GM23338 (cell line): Measurements from ENCODE around the gene NDUFS6. TPM values are rescaled to one million over a fixed set of nuclear protein-coding genes. Genes with fewer than 3 reads are reported as not detected.

Source experiments
- ATAC-seq: fragments of 200-7000 bp; cut with Tn5 transposase; 3 replicates; pipeline ENCODE4 v1.9.1; 2020
- DNase-seq: peaks from one replicate; pipeline ENCODE4 v3.0.0-alpha.2; 2015; ENCODE audit warnings: low spot score
- H2AFZ ChIP-seq: fragments of 200-600 bp; sonication (generic); 2 replicates; pipeline ENCODE4 v1.8.0; 2016; ENCODE audit warnings: antibody characterized with exemption, mild to moderate bottlenecking, moderate library complexity
- H3F3A ChIP-seq: fragments of 200-600 bp; sonication (generic); replicated peaks from 2 replicates; pipeline ENCODE4 v1.8.0; 2017; ENCODE audit warnings: antibody characterized with exemption, mixed run types, low read depth
- H3K27ac ChIP-seq: fragments of 200-600 bp; sonication (generic); 2 replicates; pipeline ENCODE4 v1.6.1; 2016; ENCODE audit warnings: low read depth
- H3K27me3 ChIP-seq: fragments of 200-600 bp; sonication (generic); 2 replicates; pipeline ENCODE4 v1.8.0; 2016; ENCODE audit warnings: mild to moderate bottlenecking, mixed run types, moderate library complexity; ENCODE audit not compliant: insufficient read depth
- H3K36me3 ChIP-seq: fragments of 200-600 bp; sonication (generic); 2 replicates; pipeline ENCODE4 v1.8.0; 2016; ENCODE audit warnings: mild to moderate bottlenecking; ENCODE audit not compliant: insufficient read depth
- H3K4me1 ChIP-seq: fragments of 200-600 bp; sonication (generic); 2 replicates; pipeline ENCODE4 v1.8.0; 2016; ENCODE audit warnings: mild to moderate bottlenecking, moderate library complexity; ENCODE audit not compliant: insufficient read depth
- H3K4me2 ChIP-seq: fragments of 200-600 bp; sonication (generic); 2 replicates; pipeline ENCODE4 v1.7.1; 2017; ENCODE audit warnings: mixed run types
- H3K4me3 ChIP-seq: fragments of 200-600 bp; sonication (generic); 2 replicates; pipeline ENCODE4 v1.6.1; 2016; ENCODE audit warnings: mixed run types
- H3K79me2 ChIP-seq: fragments of 200-600 bp; sonication (generic); replicated peaks from 2 replicates; pipeline ENCODE4 v1.8.0; 2017; ENCODE audit warnings: mild to moderate bottlenecking; ENCODE audit not compliant: insufficient read depth
- H3K9me2 ChIP-seq: fragments of 200-600 bp; sonication (generic); 2 replicates; pipeline ENCODE4 v1.8.0; 2017; ENCODE audit not compliant: insufficient read depth
- H4K20me1 ChIP-seq: fragments of 200-600 bp; sonication (generic); replicated peaks from 2 replicates; pipeline ENCODE4 v1.8.0; 2017; ENCODE audit warnings: mild to moderate bottlenecking; ENCODE audit not compliant: insufficient read depth
- H3K27ac Mint-ChIP-seq: 2 replicates; pipeline ENCODE4 v1.8.0; 2020; ENCODE audit warnings: inconsistent platforms, mild to moderate bottlenecking, moderate library complexity, mixed read lengths
- H3K27me3 Mint-ChIP-seq: 3 replicates; pipeline ENCODE4 v1.8.0; 2022; ENCODE audit warnings: low read depth, mild to moderate bottlenecking, moderate library complexity, mixed read lengths, inconsistent platforms; ENCODE audit not compliant: insufficient read depth, poor library complexity
- H3K36me3 Mint-ChIP-seq: 3 replicates; pipeline ENCODE4 v1.8.0; 2021; ENCODE audit warnings: low read depth, mild to moderate bottlenecking, inconsistent platforms, moderate library complexity, mixed read lengths
- H3K4me1 Mint-ChIP-seq: 3 replicates; pipeline ENCODE4 v1.8.0; 2020; ENCODE audit warnings: mild to moderate bottlenecking, inconsistent platforms, mixed read lengths
- H3K4me3 Mint-ChIP-seq: 3 replicates; pipeline ENCODE4 v1.8.0; 2021; ENCODE audit warnings: moderate library complexity, mild to moderate bottlenecking, inconsistent platforms, mixed read lengths
- H3K9me3 Mint-ChIP-seq: 3 replicates; pipeline ENCODE4 v1.8.0; 2020; ENCODE audit warnings: moderate library complexity, mild to moderate bottlenecking, inconsistent platforms, mixed read lengths
- CREB1 ChIP-seq: fragments of 250-450 bp; sonication (Bioruptor Pico); IDR thresholded peaks from 2 replicates; pipeline ENCODE4 v1.5.0; 2020; ENCODE audit warnings: low read depth, mild to moderate bottlenecking, moderate library complexity
- EZH2phosphoT487 ChIP-seq: fragments of 200-600 bp; sonication (generic); IDR thresholded peaks from one replicate; pipeline ENCODE4 v1.8.1; 2018; ENCODE audit warnings: antibody characterized with exemption; ENCODE audit not compliant: unreplicated experiment
- JUNB ChIP-seq: IDR thresholded peaks from one replicate; pipeline ENCODE4 v1.6.1; 2016; ENCODE audit warnings: antibody characterized with exemption; ENCODE audit not compliant: unreplicated experiment
- NANOG ChIP-seq: IDR thresholded peaks from 2 replicates; pipeline ENCODE4 v1.6.1; 2016; ENCODE audit warnings: antibody characterized with exemption, borderline replicate concordance
- POLR2AphosphoS5 ChIP-seq: IDR thresholded peaks from 2 replicates; pipeline ENCODE4 v1.6.1; 2016; ENCODE audit warnings: antibody characterized with exemption, low read depth
- ZNF114 ChIP-seq: fragments of 250-450 bp; sonication (Bioruptor Pico); IDR thresholded peaks from 2 replicates; pipeline ENCODE4 v1.5.0; 2020; ENCODE audit warnings: mild to moderate bottlenecking, moderate library complexity
- polyA plus RNA-seq: library from polyadenylated mRNA; unstranded; fragments of >200 nt; fragmentation: Nextera tagmentation; extraction: Ambion mirVana; gene quantifications from 2 replicates; pipeline ENCODE4 v1.2.1, GENCODE V29; 2016
- total RNA-seq: library from RNA; depleted of rRNA; stranded (reverse); fragments of >200 nt; shearing (Covaris generic); gene quantifications from 2 replicates; pipeline ENCODE4 v1.2.3, GENCODE V29; 2014
- TF ChIP-seq, protein P1 (sequence below): IDR thresholded peaks from one replicate; pipeline ENCODE4 v1.6.1; 2018; ENCODE audit warnings: antibody characterized with exemption; ENCODE audit not compliant: unreplicated experiment
- TF ChIP-seq, protein P2 (sequence below): fragments of 250-450 bp; sonication (Bioruptor Pico); IDR thresholded peaks from 2 replicates; pipeline ENCODE4 v1.5.0; 2020; ENCODE audit warnings: mild to moderate bottlenecking, moderate library complexity
- TF ChIP-seq, protein P3 (sequence below): IDR thresholded peaks from 2 replicates; pipeline ENCODE4 v1.6.1; 2016; ENCODE audit warnings: antibody characterized with exemption

NDUFS6 gene
- total and polyA plus RNA-seq, 2 experiments from 2014 or later = 94.8 to 289 TPM

DNA sequence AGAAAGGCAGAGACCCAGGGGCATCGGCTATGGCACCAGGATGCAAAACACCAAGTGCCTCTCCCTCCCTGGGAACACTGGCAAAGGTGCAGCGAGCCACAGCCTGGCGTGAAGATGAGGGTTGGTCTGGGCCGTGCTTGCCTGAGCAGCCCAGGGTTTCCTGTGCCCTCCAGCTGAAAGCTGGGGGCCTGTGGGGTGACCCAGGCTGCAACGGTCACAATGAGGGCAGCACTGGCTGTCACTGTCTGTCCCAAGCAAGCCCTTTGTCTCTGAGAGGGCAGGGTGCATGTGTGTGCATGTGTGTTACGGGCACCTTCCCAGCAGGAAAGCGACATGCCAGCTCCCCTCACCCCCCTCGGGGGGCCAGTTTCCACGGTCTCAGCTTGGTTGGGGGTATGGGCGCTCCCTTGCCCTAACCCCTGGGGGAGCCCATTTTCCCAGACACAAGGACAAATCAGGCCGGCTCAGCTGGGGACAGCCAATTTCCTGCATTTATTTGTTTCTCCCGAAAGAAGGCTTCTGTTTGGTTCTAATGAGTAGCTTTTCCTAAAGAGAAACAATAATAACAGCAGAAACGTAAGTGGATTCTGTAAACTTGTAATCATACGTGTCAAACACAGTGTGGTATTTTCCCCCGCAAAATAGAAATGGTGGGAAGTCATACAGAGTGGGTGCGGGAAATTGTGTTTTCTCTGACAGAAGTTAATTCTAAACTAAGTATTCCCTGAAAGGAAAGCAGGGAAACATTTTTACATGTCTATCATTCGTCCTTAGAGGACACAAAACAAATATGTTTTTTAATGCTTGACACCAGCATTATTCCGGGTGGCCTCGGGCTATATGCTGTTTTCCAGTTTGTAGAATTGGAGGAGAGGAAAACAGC is 22.8 kb upstream of the NDUFS6 start:
- H3K27me3 Mint-ChIP-seq = peaks cover 5% of the 10 kb centered on the region
- H3K9me3 Mint-ChIP-seq = no peaks in the 10 kb centered on the region; the same call in 2 of the 3 replicates
- ATAC-seq (no peak), DNase-seq (no peak)
- TF ChIP-seq ZNF114 (CRISPR knock-in tag) = no peak
- no peak for TF ChIP-seq EZH2phosphoT487
- no peak for TF ChIP-seq CREB1 (CRISPR knock-in tag)
- TF ChIP-seq POLR2AphosphoS5 = no peak
- TF ChIP-seq, protein P1, sequence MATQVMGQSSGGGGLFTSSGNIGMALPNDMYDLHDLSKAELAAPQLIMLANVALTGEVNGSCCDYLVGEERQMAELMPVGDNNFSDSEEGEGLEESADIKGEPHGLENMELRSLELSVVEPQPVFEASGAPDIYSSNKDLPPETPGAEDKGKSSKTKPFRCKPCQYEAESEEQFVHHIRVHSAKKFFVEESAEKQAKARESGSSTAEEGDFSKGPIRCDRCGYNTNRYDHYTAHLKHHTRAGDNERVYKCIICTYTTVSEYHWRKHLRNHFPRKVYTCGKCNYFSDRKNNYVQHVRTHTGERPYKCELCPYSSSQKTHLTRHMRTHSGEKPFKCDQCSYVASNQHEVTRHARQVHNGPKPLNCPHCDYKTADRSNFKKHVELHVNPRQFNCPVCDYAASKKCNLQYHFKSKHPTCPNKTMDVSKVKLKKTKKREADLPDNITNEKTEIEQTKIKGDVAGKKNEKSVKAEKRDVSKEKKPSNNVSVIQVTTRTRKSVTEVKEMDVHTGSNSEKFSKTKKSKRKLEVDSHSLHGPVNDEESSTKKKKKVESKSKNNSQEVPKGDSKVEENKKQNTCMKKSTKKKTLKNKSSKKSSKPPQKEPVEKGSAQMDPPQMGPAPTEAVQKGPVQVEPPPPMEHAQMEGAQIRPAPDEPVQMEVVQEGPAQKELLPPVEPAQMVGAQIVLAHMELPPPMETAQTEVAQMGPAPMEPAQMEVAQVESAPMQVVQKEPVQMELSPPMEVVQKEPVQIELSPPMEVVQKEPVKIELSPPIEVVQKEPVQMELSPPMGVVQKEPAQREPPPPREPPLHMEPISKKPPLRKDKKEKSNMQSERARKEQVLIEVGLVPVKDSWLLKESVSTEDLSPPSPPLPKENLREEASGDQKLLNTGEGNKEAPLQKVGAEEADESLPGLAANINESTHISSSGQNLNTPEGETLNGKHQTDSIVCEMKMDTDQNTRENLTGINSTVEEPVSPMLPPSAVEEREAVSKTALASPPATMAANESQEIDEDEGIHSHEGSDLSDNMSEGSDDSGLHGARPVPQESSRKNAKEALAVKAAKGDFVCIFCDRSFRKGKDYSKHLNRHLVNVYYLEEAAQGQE = no peak
- Histone ChIP-seq H3K4me3 (no peak overlapping the region), H3K9me2 (no peaks in the 10 kb centered on the region), H2AFZ (peak overlapping the region; percentile 23; the same call in 1 of the 2 replicates), H3K4me2 (no peak overlapping the region), H3K36me3 (no peaks in the 10 kb centered on the region), H3K79me2 (no peaks in the 10 kb centered on the region), H3K4me1 (no peaks in the 10 kb centered on the region), H3K27me3 (no peaks in the 10 kb centered on the region), H3F3A (no peaks in the 10 kb centered on the region), H3K27ac (no peak overlapping the region), H4K20me1 (no peaks in the 10 kb centered on the region)
- no peaks in the 10 kb centered on the region for H3K36me3 Mint-ChIP-seq
- H3K4me1 Mint-ChIP-seq = no peaks in the 10 kb centered on the region
- no peak overlapping the region for H3K27ac Mint-ChIP-seq
- no peak overlapping the region for H3K4me3 Mint-ChIP-seq

DNA sequence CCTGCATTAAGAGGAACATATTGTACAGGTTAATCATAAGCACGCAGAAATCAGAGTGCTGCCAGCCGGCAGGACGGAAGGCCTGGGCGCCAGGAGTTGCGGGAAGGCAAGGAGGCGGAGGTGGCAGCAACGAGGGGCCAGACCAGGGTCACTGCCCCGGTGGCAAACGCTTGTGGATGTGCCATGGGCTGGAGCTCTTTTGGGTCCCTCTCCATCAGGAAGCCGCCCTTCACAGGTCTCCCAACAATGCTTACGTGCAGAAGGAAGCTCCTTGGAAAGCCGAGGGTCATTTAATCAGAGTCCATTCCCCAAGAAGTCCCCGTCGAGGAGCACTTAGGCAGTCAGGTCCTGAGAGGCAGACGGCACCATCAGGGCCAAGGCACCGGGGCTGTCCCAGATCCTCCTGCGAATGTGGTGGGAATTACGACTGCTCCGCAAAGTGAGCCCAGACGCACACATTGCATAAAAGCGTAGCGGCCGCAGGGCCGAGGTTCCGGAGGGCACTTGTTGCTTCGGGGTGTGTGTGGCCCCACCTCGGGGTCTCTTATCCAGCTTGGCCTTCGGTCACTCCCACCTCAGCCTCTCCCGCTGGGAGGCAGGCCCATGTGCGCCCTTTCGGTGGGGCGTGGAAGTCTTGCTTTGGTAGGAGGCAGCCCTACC is 22.1 kb upstream of the NDUFS6 start:
- peak overlapping the region; percentile 23; the same call in 1 of the 2 replicates for H2AFZ ChIP-seq
- TF ChIP-seq, protein P2, sequence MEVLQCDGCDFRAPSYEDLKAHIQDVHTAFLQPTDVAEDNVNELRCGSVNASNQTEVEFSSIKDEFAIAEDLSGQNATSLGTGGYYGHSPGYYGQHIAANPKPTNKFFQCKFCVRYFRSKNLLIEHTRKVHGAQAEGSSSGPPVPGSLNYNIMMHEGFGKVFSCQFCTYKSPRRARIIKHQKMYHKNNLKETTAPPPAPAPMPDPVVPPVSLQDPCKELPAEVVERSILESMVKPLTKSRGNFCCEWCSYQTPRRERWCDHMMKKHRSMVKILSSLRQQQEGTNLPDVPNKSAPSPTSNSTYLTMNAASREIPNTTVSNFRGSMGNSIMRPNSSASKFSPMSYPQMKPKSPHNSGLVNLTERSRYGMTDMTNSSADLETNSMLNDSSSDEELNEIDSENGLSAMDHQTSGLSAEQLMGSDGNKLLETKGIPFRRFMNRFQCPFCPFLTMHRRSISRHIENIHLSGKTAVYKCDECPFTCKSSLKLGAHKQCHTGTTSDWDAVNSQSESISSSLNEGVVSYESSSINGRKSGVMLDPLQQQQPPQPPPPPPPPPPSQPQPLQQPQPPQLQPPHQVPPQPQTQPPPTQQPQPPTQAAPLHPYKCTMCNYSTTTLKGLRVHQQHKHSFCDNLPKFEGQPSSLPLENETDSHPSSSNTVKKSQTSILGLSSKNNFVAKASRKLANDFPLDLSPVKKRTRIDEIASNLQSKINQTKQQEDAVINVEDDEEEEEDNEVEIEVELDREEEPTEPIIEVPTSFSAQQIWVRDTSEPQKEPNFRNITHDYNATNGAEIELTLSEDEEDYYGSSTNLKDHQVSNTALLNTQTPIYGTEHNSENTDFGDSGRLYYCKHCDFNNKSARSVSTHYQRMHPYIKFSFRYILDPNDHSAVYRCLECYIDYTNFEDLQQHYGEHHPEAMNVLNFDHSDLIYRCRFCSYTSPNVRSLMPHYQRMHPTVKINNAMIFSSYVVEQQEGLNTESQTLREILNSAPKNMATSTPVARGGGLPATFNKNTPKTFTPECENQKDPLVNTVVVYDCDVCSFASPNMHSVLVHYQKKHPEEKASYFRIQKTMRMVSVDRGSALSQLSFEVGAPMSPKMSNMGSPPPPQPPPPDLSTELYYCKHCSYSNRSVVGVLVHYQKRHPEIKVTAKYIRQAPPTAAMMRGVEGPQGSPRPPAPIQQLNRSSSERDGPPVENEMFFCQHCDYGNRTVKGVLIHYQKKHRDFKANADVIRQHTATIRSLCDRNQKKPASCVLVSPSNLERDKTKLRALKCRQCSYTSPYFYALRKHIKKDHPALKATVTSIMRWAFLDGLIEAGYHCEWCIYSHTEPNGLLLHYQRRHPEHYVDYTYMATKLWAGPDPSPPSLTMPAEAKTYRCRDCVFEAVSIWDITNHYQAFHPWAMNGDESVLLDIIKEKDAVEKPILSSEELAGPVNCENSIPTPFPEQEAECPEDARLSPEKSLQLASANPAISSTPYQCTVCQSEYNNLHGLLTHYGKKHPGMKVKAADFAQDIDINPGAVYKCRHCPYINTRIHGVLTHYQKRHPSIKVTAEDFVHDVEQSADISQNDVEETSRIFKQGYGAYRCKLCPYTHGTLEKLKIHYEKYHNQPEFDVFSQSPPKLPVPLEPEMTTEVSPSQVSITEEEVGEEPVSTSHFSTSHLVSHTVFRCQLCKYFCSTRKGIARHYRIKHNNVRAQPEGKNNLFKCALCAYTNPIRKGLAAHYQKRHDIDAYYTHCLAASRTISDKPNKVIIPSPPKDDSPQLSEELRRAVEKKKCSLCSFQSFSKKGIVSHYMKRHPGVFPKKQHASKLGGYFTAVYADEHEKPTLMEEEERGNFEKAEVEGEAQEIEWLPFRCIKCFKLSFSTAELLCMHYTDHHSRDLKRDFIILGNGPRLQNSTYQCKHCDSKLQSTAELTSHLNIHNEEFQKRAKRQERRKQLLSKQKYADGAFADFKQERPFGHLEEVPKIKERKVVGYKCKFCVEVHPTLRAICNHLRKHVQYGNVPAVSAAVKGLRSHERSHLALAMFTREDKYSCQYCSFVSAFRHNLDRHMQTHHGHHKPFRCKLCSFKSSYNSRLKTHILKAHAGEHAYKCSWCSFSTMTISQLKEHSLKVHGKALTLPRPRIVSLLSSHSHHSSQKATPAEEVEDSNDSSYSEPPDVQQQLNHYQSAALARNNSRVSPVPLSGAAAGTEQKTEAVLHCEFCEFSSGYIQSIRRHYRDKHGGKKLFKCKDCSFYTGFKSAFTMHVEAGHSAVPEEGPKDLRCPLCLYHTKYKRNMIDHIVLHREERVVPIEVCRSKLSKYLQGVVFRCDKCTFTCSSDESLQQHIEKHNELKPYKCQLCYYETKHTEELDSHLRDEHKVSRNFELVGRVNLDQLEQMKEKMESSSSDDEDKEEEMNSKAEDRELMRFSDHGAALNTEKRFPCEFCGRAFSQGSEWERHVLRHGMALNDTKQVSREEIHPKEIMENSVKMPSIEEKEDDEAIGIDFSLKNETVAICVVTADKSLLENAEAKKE = no peak
- TF ChIP-seq ZNF114 (CRISPR knock-in tag) (no peak), EZH2phosphoT487 (no peak), NANOG (no peak), JUNB (no peak)
- TF ChIP-seq, protein P3, sequence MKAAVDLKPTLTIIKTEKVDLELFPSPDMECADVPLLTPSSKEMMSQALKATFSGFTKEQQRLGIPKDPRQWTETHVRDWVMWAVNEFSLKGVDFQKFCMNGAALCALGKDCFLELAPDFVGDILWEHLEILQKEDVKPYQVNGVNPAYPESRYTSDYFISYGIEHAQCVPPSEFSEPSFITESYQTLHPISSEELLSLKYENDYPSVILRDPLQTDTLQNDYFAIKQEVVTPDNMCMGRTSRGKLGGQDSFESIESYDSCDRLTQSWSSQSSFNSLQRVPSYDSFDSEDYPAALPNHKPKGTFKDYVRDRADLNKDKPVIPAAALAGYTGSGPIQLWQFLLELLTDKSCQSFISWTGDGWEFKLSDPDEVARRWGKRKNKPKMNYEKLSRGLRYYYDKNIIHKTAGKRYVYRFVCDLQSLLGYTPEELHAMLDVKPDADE = no peak

More for the DNA sequence above, 22.1 kb upstream of the NDUFS6 start:
- DNase-seq (no peak), ATAC-seq (no peak)
- H3F3A ChIP-seq = no peaks in the 10 kb centered on the region
- H3K27me3 Mint-ChIP-seq = peaks cover 5% of the 10 kb centered on the region
- no peak overlapping the region for H3K4me2 ChIP-seq
- no peaks in the 10 kb centered on the region for H4K20me1 ChIP-seq
- H3K4me1 Mint-ChIP-seq = no peaks in the 10 kb centered on the region
- H3K4me3 ChIP-seq = no peak overlapping the region
- no peak overlapping the region for H3K4me3 Mint-ChIP-seq
- H3K27ac Mint-ChIP-seq = no peak overlapping the region
- no peak overlapping the region for H3K27ac ChIP-seq
- H3K9me2 ChIP-seq = no peaks in the 10 kb centered on the region
- no peaks in the 10 kb centered on the region for H3K4me1 ChIP-seq
- no peaks in the 10 kb centered on the region for H3K79me2 ChIP-seq
- H3K36me3 Mint-ChIP-seq = no peaks in the 10 kb centered on the region
- no peaks in the 10 kb centered on the region for H3K36me3 ChIP-seq
- H3K27me3 ChIP-seq = no peaks in the 10 kb centered on the region
- no peaks in the 10 kb centered on the region; the same call in 2 of the 3 replicates for H3K9me3 Mint-ChIP-seq
